GM23248 (cell line): Measurements from ENCODE around the gene RPGRIP1.

Source experiments
- EZH2 ChIP-seq: fragments of 200-600 bp; sonication (generic); IDR thresholded peaks from 2 replicates; pipeline ENCODE4 v1.6.1; 2018; ENCODE audit warnings: antibody characterized with exemption, mild to moderate bottlenecking; ENCODE audit not compliant: insufficient read depth, poor library complexity, severe bottlenecking
- EZH2phosphoT487 ChIP-seq: fragments of 200-600 bp; sonication (generic); IDR thresholded peaks from 2 replicates; pipeline ENCODE4 v1.6.1; 2018; ENCODE audit warnings: antibody characterized with exemption, moderate library complexity, mild to moderate bottlenecking, low read depth; ENCODE audit not compliant: insufficient read depth

GRCh38 chr14:21287168-21287567 is 7.3 kb downstream of the RPGRIP1 start:
- TF ChIP-seq EZH2: no peak
- TF ChIP-seq EZH2phosphoT487: no peak
